ENCODE measurements around the gene CNTRL.
A peak's percentile ranks its signal among the peaks of the same experiment; 100 is the strongest.

DNA sequence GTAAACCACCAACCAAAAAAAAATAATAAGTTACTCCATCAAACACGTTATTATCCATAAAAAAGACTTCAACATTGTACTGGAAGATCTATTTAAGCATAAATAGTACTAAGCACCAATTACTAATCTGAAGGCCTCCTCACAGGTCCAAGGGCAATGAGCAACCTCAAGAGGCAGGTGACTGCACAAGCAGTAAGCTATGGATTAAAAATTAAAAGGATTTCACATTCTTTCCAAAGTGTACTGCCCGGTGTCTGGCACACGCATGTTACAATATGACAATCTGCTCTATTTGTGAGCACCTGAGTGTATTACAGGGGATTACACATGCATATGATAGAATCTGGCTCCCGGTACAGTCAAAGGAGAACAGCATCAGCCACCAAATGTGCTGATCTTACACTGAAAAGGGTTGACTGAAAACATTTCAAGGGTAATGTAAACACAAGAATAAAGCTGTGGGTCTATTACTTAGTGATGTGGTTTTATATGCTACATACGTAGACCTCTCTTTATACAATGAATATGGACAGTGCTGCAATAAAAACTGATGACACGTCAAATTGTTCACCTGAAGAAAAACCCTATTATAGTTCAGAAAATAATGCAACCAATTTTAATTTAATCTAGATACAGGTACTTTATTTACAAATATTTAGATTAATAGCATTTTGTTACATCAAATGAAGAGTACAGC lies 104.1 kb downstream of the CNTRL start:
- TF ChIP-seq POLR2A (IDR thresholded peaks at IDR 0.05; ENCODE audit: low read depth, low read length) (0 out of 2 replicates have a peak, but pooled peaks have one; percentile 14), POLR2AphosphoS5 (IDR thresholded peaks at IDR 0.05; ENCODE audit: low read depth, low read length) (no peak)

Measured in GM12892 (cell line).